ENCODE data around the gene GRIA1. TPM values are rescaled to one million over a fixed set of nuclear protein-coding genes. Genes with fewer than 3 reads are reported as not detected.

Gene GRIA1
- total RNA-seq, 1 donor from 2014 or later: not detected

- no peak overlapping the region for H3K27ac Mint-ChIP-seq (ENCODE audit: unreplicated experiment)
- no peaks in the 10 kb centered on the region for H3K9me3 Mint-ChIP-seq (ENCODE audit: unreplicated experiment)
- peaks cover 2% of the 10 kb centered on the region for H3K27me3 Mint-ChIP-seq (ENCODE audit: unreplicated experiment)
- no peak for TF ChIP-seq CTCF (IDR thresholded peaks at IDR 0.05; ENCODE audit: partially characterized antibody, unreplicated experiment)
- no peaks in the 10 kb centered on the region for H3K4me1 Mint-ChIP-seq (ENCODE audit: low read depth, unreplicated experiment)
- DNase-seq: no peak
- no peaks in the 10 kb centered on the region for H3K36me3 Mint-ChIP-seq (ENCODE audit: unreplicated experiment)
- no peak overlapping the region for H3K4me3 Mint-ChIP-seq (ENCODE audit: unreplicated experiment)
Observed at GRCh38 chr5:153671653-153672346, 181.3 kb downstream of the GRIA1 start.

- Mint-ChIP-seq H3K27me3 (ENCODE audit: unreplicated experiment) (peaks cover 3% of the 10 kb centered on the region), H3K27ac (ENCODE audit: unreplicated experiment) (no peak overlapping the region), H3K9me3 (ENCODE audit: unreplicated experiment) (no peaks in the 10 kb centered on the region), H3K4me1 (ENCODE audit: low read depth, unreplicated experiment) (no peaks in the 10 kb centered on the region), H3K36me3 (ENCODE audit: unreplicated experiment) (no peaks in the 10 kb centered on the region), H3K4me3 (ENCODE audit: unreplicated experiment) (no peak overlapping the region)
- no peak for DNase-seq
- no peak for TF ChIP-seq CTCF (IDR thresholded peaks at IDR 0.05; ENCODE audit: partially characterized antibody, unreplicated experiment)
Observed at GRCh38 chr5:153672347-153673090, 182.0 kb downstream of the GRIA1 start.

- Mint-ChIP-seq H3K27ac (ENCODE audit: unreplicated experiment) (no peak overlapping the region), H3K9me3 (ENCODE audit: unreplicated experiment) (no peaks in the 10 kb centered on the region), H3K27me3 (ENCODE audit: unreplicated experiment) (peaks cover 3% of the 10 kb centered on the region), H3K36me3 (ENCODE audit: unreplicated experiment) (no peaks in the 10 kb centered on the region), H3K4me1 (ENCODE audit: low read depth, unreplicated experiment) (peaks cover 4% of the 10 kb centered on the region), H3K4me3 (ENCODE audit: unreplicated experiment) (no peak overlapping the region)
- no peak for TF ChIP-seq CTCF (IDR thresholded peaks at IDR 0.05; ENCODE audit: partially characterized antibody, unreplicated experiment)
- no peak for DNase-seq
Observed at GRCh38 chr5:153674356-153674755, 183.9 kb downstream of the GRIA1 start.

- Mint-ChIP-seq H3K9me3 (ENCODE audit: unreplicated experiment) (no peaks in the 10 kb centered on the region), H3K4me3 (ENCODE audit: unreplicated experiment) (no peak overlapping the region), H3K27me3 (ENCODE audit: unreplicated experiment) (peaks cover 3% of the 10 kb centered on the region), H3K36me3 (ENCODE audit: unreplicated experiment) (no peaks in the 10 kb centered on the region), H3K4me1 (ENCODE audit: low read depth, unreplicated experiment) (peaks cover 4% of the 10 kb centered on the region), H3K27ac (ENCODE audit: unreplicated experiment) (no peak overlapping the region)
- no peak for DNase-seq
- no peak for TF ChIP-seq CTCF (IDR thresholded peaks at IDR 0.05; ENCODE audit: partially characterized antibody, unreplicated experiment)
Observed at GRCh38 chr5:153676406-153676805, 185.9 kb downstream of the GRIA1 start.

- Mint-ChIP-seq H3K27me3 (ENCODE audit: unreplicated experiment) (peaks cover 3% of the 10 kb centered on the region), H3K36me3 (ENCODE audit: unreplicated experiment) (no peaks in the 10 kb centered on the region), H3K27ac (ENCODE audit: unreplicated experiment) (no peak overlapping the region), H3K4me3 (ENCODE audit: unreplicated experiment) (no peak overlapping the region), H3K9me3 (ENCODE audit: unreplicated experiment) (no peaks in the 10 kb centered on the region), H3K4me1 (ENCODE audit: low read depth, unreplicated experiment) (peaks cover 4% of the 10 kb centered on the region)
- no peak for TF ChIP-seq CTCF (IDR thresholded peaks at IDR 0.05; ENCODE audit: partially characterized antibody, unreplicated experiment)
- no peak for DNase-seq
Observed at GRCh38 chr5:153676821-153677220, 186.4 kb downstream of the GRIA1 start.
